T47D (cell line): Measurements from ENCODE around the gene UBE2G1.
"Not testable (repeated sequence)": the region's sequence is repeated elsewhere in the genome, so short reads cannot be mapped to it uniquely, and the experiment has no call there.

Experiments used
- DNase-seq, 2 experiments: peaks; one replicate each; pipeline versions ENCODE4 v3.0.0 to v3.0.0-alpha.2; 2011 to 2012; ENCODE audit warnings: low read depth in 1 of 2, low spot score in 1 of 2
- JUND ChIP-seq: IDR thresholded peaks from 2 replicates; pipeline ENCODE4 v1.6.1; 2012; ENCODE audit warnings: low read depth
- in situ Hi-C: cut with HindIII; loops from 2 replicates; pipeline ENCODE4 v1.10.0; 2016; ENCODE audit warnings: low sequenced_read_pairs, low pct_unique_long_range_greater_than_20kb

UBE2G1 gene

DNA sequence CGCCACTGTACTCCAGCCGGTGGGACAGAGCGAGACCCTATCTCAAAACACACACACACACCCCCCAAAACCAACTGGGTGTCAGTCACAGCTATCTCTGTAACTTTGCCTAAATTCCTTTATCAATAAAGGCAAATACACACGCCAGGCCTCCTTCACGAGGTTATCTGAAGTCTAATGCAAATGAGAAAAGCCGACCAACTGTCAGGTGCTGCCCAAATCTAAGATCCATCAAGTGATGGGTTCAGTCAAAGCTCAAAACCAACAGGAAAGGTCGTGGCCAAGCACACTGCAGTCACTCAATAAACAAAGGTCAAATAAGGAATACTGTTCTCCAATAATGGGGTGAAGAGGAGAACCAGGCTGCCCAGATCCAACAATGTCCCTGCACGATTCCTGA lies 103.8 kb downstream of the UBE2G1 start:
- in situ Hi-C loops = no loop called here
- no peak for DNase-seq
- TF ChIP-seq JUND = no peak

GRCh38 chr17:4261452-4261851 lies 105.0 kb downstream of the UBE2G1 start:
- no peak for DNase-seq
- in situ Hi-C loops = no loop called here
- TF ChIP-seq JUND = no peak

- no peak for TF ChIP-seq JUND
- DNase-seq = no peak
- in situ Hi-C loops = no loop called here
Observed at GRCh38 chr17:4258867-4259266, 107.6 kb downstream of the UBE2G1 start.

- DNase-seq = no peak
- TF ChIP-seq JUND = no peak
- in situ Hi-C loops = no loop called here
Observed at GRCh38 chr17:4256952-4257351, 109.5 kb downstream of the UBE2G1 start.

- in situ Hi-C loops, DNase-seq: not testable (repeated sequence)
Observed at GRCh38 chr17:4255271-4255670, 111.2 kb downstream of the UBE2G1 start.

- no peak for TF ChIP-seq JUND
- in situ Hi-C loops = no loop called here
- DNase-seq = no peak
Observed at GRCh38 chr17:4250887-4251286, 115.6 kb downstream of the UBE2G1 start.

GRCh38 chr17:4249452-4250029 lies 116.9 kb downstream of the UBE2G1 start:
- DNase-seq = peak; percentile 9 to 57
- in situ Hi-C loops = no loop called here
- no peak for TF ChIP-seq JUND

DNA sequence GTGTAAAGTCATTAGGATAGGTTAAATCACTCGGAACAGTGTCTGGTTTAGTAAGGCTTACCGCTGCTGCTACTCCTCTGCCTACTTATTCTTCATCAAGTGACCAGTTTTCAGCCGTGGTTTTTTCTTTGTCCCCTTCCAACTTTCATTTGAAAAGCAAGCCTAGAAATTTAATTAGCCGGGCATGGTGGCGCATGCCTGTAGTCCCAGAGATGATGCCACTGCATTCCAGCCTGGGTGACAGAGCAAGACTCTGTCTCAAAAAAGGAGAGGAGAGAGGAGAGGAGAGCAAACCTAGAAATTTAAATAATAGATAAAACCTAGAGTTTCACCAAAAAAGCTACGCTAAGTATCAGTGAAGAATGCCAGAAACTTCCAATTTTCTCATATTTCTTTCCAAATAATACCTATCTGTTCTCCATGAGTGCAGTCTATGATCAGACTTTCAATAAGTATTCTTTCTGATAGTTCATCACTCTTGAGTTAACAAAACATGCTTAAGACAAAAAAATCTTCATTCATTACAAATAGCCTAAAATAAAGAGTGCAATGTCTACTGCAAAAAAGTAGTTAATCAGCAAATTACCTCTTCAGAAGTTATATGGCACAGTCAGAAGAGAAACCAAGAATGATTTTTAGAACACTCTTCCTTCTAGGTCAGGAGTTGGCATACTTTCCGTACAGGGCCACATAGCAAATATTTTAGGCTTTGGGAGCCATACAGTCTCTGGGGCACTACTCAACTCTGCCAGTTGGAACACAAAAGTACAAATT lies 117.8 kb downstream of the UBE2G1 start:
- no peak for DNase-seq
- in situ Hi-C loops = no loop called here
- no peak for TF ChIP-seq JUND

DNA sequence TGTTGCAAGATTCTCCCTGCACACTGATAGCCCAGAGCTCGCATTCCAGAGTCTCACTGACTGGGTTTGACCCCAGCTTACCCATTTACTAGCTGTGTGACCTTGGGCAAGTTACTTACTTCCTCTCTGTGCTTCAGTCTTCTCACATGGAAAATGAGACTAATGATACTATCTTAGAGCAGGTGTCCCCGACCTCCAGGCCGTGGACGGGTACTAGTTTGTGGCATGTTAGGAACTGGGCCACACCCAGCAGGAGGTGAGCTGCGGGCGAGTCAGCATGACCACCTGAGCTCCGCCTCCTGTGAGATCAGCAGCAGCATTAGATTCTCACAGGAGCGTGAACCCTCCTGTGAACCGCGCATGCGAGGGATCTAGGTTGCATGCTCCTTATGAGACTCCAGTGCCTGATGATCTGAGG lies 118.5 kb downstream of the UBE2G1 start:
- DNase-seq = peak in 1 of 2 experiments; percentile 53
- in situ Hi-C loops = no loop called here
- no peak for TF ChIP-seq JUND

- no peak for TF ChIP-seq JUND
- no peak for DNase-seq
- in situ Hi-C loops = no loop called here
Observed at GRCh38 chr17:4247361-4247970, 119.0 kb downstream of the UBE2G1 start.

GRCh38 chr17:4246674-4247073 lies 119.8 kb downstream of the UBE2G1 start:
- in situ Hi-C loops = no loop called here
- DNase-seq = no peak
- no peak for TF ChIP-seq JUND

DNA sequence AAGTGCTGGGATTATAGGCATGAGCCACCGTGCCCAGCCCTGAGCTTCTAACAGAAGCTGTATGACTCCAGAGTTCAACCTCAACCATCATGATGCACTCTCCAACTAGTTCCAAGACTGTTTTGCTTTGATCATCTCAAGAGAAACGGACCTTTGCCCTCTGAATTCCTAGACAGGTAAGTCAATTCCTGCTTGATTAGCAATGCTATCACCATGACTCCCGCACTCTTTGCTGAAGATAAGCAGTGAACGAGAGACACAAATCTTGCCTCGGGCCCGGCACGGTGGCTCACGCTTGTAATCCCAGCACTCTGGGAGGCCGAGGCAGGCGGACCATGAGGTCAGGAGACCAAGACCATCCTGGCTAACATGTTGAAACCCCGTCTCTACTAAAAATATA lies 124.9 kb downstream of the UBE2G1 start:
- no peak for TF ChIP-seq JUND
- in situ Hi-C loops = no loop called here
- no peak for DNase-seq

- in situ Hi-C loops = no loop called here
- DNase-seq = no peak
Observed at GRCh38 chr17:4236456-4236855, 130.0 kb downstream of the UBE2G1 start.

More at GRCh38 chr17:4236456-4236855, 130.0 kb downstream of the UBE2G1 start:
- no peak for TF ChIP-seq JUND
